A549 (cell line): ENCODE measurements around the gene SLC23A2.

Experiments
- BHLHE40 ChIP-seq: IDR thresholded peaks from 2 replicates; pipeline ENCODE4 v1.6.1; 2012; ENCODE audit warnings: low read depth, low read length, inconsistent platforms
- CTCF ChIP-seq: fragments of >200 bp; sonication (Bioruptor Twin); formaldehyde crosslinking; IDR thresholded peaks from 3 replicates; pipeline ENCODE4 v1.5.1; 2016
- EP300 ChIP-seq, 2 experiments: fragments of >200 bp; sonication (Bioruptor Twin); formaldehyde crosslinking; IDR thresholded peaks; 2 replicates in 1 of 2; 3 replicates in 1 of 2; pipeline ENCODE4 v1.6.1; 2016 to 2017
- HDAC2 ChIP-seq: fragments of 200-600 bp; sonication (generic); IDR thresholded peaks from 2 replicates; pipeline ENCODE4 v1.6.1; 2016
- HOXA7 ChIP-seq: fragments of 250-450 bp; sonication (Bioruptor Pico); IDR thresholded peaks from 2 replicates; pipeline ENCODE4 v1.5.0; 2020; ENCODE audit warnings: mild to moderate bottlenecking, moderate library complexity
- MAFK ChIP-seq: fragments of 450-650 bp; IDR thresholded peaks from 2 replicates; pipeline ENCODE4 v1.6.1; 2014; ENCODE audit not compliant: partially characterized antibody
- MAX ChIP-seq: IDR thresholded peaks from 2 replicates; pipeline ENCODE4 v1.6.1; 2012
- NR3C1 ChIP-seq: fragments of >200 bp; sonication (Bioruptor Twin); formaldehyde crosslinking; IDR thresholded peaks from 3 replicates; pipeline ENCODE4 v1.6.1; 2017
- POLR2A ChIP-seq: IDR thresholded peaks from 2 replicates; pipeline ENCODE4 v1.6.1; 2012; ENCODE audit warnings: mild to moderate bottlenecking, low read length
- REST ChIP-seq: fragments of 200-600 bp; sonication (generic); IDR thresholded peaks from 2 replicates; pipeline ENCODE4 v1.6.1; 2016; ENCODE audit warnings: antibody characterized with exemption, mild to moderate bottlenecking, moderate library complexity

- TF ChIP-seq CTCF (no peak), POLR2A (no peak), MAFK (no peak), EP300 (IDR thresholded peaks at IDR 0.05) (no peak), MAX (no peak), HDAC2 (no peak), BHLHE40 (no peak), HOXA7 (CRISPR knock-in tag) (no peak), REST (no peak), NR3C1 (no peak)
Measured at GRCh38 chr20:4920131-4920530, 81.2 kb downstream of the SLC23A2 start.
